Loucy (cell line): ENCODE measurements around the gene PCSK5.

Source experiments
- H2AFZ ChIP-seq: fragments of 200-600 bp; sonication (generic); 2 replicates; pipeline ENCODE4 v1.6.0; 2016; ENCODE audit warnings: antibody characterized with exemption, mild to moderate bottlenecking, low read length, moderate library complexity
- H3F3A ChIP-seq: fragments of 200-600 bp; 2 replicates; pipeline ENCODE4 v1.6.0; 2016; ENCODE audit warnings: antibody characterized with exemption, low read depth, mild to moderate bottlenecking
- H3K27me3 ChIP-seq: fragments of 200-600 bp; sonication (generic); 2 replicates; pipeline ENCODE4 v1.6.1; 2014; ENCODE audit warnings: low read length, mild to moderate bottlenecking; ENCODE audit not compliant: insufficient read depth, poor library complexity, severe bottlenecking
- H3K36me3 ChIP-seq: fragments of 200-600 bp; sonication (generic); 2 replicates; pipeline ENCODE4 v1.6.1; 2016; ENCODE audit warnings: low read length; ENCODE audit not compliant: insufficient read depth
- H3K4me1 ChIP-seq: fragments of 200-600 bp; sonication (generic); 2 replicates; pipeline ENCODE4 v1.5.1; 2014; ENCODE audit warnings: low read length, mild to moderate bottlenecking; ENCODE audit not compliant: insufficient read depth, poor library complexity, severe bottlenecking
- H3K4me2 ChIP-seq: fragments of 200-600 bp; sonication (generic); 2 replicates; pipeline ENCODE4 v1.6.0; 2014; ENCODE audit warnings: antibody characterized with exemption, low read length, low read depth, mild to moderate bottlenecking; ENCODE audit not compliant: poor library complexity, severe bottlenecking
- H3K4me3 ChIP-seq: fragments of 200-600 bp; sonication (generic); 2 replicates; pipeline ENCODE4 v1.5.1; 2014; ENCODE audit warnings: low read length, mild to moderate bottlenecking, mixed read lengths; ENCODE audit not compliant: poor library complexity, severe bottlenecking
- H3K79me2 ChIP-seq: fragments of 200-600 bp; sonication (generic); 2 replicates; pipeline ENCODE4 v1.6.1; 2014; ENCODE audit warnings: low read length; ENCODE audit not compliant: insufficient read depth
- H3K9ac ChIP-seq: fragments of 200-600 bp; sonication (generic); 2 replicates; pipeline ENCODE4 v1.6.0; 2014; ENCODE audit warnings: mild to moderate bottlenecking, low read depth, low read length, moderate library complexity; ENCODE audit not compliant: poor library complexity, severe bottlenecking
- H3K9me2 ChIP-seq: fragments of 200-600 bp; sonication (generic); replicated peaks from 2 replicates; pipeline ENCODE4 v1.6.1; 2016; ENCODE audit warnings: low read depth, low read length, mixed read lengths
- H3K9me3 ChIP-seq: fragments of 200-600 bp; sonication (generic); 2 replicates; pipeline ENCODE4 v1.6.1; 2014; ENCODE audit warnings: mild to moderate bottlenecking, antibody characterized with exemption, low read length, low read depth; ENCODE audit not compliant: insufficient read depth
- H4K20me1 ChIP-seq: fragments of 200-600 bp; sonication (generic); 2 replicates; pipeline ENCODE4 v1.6.0; 2014; ENCODE audit warnings: antibody characterized with exemption, low read length, mild to moderate bottlenecking; ENCODE audit not compliant: insufficient read depth, poor library complexity, severe bottlenecking
- EZH2phosphoT487 ChIP-seq: fragments of 200-600 bp; IDR thresholded peaks from 2 replicates; pipeline ENCODE4 v1.6.1; 2018; ENCODE audit warnings: antibody characterized with exemption, mild to moderate bottlenecking, moderate library complexity, borderline replicate concordance
- TF ChIP-seq, protein P1 (sequence below): fragments of 200-600 bp; sonication (generic); conservative IDR thresholded peaks from 2 replicates; pipeline ENCODE4 v1.5.1; 2014; ENCODE audit warnings: mild to moderate bottlenecking, antibody characterized with exemption, low read length

Gene PCSK5

GRCh38 chr9:76044266-76044819, 153.9 kb downstream of the PCSK5 start:
- Histone ChIP-seq H3K4me3 (no peak overlapping the region), H3K9ac (no peak overlapping the region), H3K27me3 (no peaks in the 10 kb centered on the region), H3F3A (no peaks in the 10 kb centered on the region), H3K4me1 (no peaks in the 10 kb centered on the region), H3K9me3 (no peaks in the 10 kb centered on the region), H4K20me1 (no peaks in the 10 kb centered on the region), H3K79me2 (no peaks in the 10 kb centered on the region), H3K36me3 (no peaks in the 10 kb centered on the region), H3K4me2 (no peak overlapping the region), H3K9me2 (no peaks in the 10 kb centered on the region), H2AFZ (no peak overlapping the region)
- TF ChIP-seq, protein P1, sequence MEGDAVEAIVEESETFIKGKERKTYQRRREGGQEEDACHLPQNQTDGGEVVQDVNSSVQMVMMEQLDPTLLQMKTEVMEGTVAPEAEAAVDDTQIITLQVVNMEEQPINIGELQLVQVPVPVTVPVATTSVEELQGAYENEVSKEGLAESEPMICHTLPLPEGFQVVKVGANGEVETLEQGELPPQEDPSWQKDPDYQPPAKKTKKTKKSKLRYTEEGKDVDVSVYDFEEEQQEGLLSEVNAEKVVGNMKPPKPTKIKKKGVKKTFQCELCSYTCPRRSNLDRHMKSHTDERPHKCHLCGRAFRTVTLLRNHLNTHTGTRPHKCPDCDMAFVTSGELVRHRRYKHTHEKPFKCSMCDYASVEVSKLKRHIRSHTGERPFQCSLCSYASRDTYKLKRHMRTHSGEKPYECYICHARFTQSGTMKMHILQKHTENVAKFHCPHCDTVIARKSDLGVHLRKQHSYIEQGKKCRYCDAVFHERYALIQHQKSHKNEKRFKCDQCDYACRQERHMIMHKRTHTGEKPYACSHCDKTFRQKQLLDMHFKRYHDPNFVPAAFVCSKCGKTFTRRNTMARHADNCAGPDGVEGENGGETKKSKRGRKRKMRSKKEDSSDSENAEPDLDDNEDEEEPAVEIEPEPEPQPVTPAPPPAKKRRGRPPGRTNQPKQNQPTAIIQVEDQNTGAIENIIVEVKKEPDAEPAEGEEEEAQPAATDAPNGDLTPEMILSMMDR = no peak
- no peak for TF ChIP-seq EZH2phosphoT487

DNA sequence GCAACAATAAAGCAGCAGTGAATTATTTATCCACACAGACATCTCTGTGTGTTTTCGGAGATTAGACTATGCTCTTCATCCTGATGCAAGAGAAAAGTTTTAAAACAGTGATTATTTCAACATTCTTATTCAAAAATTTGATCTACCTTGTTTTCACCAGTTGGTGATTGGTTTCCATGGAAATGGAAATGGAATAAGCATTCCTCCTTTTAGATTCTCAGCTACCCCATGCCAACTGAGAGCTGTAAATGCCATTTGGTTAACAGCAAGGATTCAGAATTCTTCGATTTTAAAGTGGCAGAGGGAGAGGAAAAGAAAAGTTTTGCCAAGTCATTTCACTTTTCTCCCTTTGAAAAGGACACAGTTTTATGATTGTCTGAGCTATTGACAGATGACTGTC, 154.7 kb downstream of the PCSK5 start:
- H3K9me3 ChIP-seq = no peaks in the 10 kb centered on the region
- no peaks in the 10 kb centered on the region for H3K36me3 ChIP-seq
- no peaks in the 10 kb centered on the region for H3K79me2 ChIP-seq
- no peak overlapping the region for H3K4me2 ChIP-seq
- no peak overlapping the region for H2AFZ ChIP-seq
- H3K27me3 ChIP-seq = no peaks in the 10 kb centered on the region
- TF ChIP-seq, protein P1 = no peak
- TF ChIP-seq EZH2phosphoT487 = no peak
- no peaks in the 10 kb centered on the region for H4K20me1 ChIP-seq
- no peak overlapping the region for H3K9ac ChIP-seq
- H3K4me3 ChIP-seq = no peak overlapping the region
- H3F3A ChIP-seq = no peaks in the 10 kb centered on the region
- H3K9me2 ChIP-seq = no peaks in the 10 kb centered on the region
- H3K4me1 ChIP-seq = no peaks in the 10 kb centered on the region

- no peaks in the 10 kb centered on the region for H3K4me1 ChIP-seq
- no peaks in the 10 kb centered on the region for H3F3A ChIP-seq
- H4K20me1 ChIP-seq = no peaks in the 10 kb centered on the region
- no peaks in the 10 kb centered on the region for H3K36me3 ChIP-seq
- TF ChIP-seq, protein P1 = no peak
- no peak for TF ChIP-seq EZH2phosphoT487
- no peak overlapping the region for H3K4me3 ChIP-seq
- H3K9me2 ChIP-seq = no peaks in the 10 kb centered on the region
- no peak overlapping the region for H3K9ac ChIP-seq
- no peak overlapping the region for H2AFZ ChIP-seq
- no peaks in the 10 kb centered on the region; the same call in 1 of the 2 replicates for H3K9me3 ChIP-seq
- no peaks in the 10 kb centered on the region for H3K79me2 ChIP-seq
- H3K4me2 ChIP-seq = no peak overlapping the region
- H3K27me3 ChIP-seq = no peaks in the 10 kb centered on the region
These were observed 158.9 kb downstream of the PCSK5 start for GRCh38 chr9:76049341-76049740.
